ENCODE data around the gene TRAK1. TPM values are rescaled to one million over a fixed set of nuclear protein-coding genes. Genes with fewer than 3 reads are reported as not detected.
A peak's percentile ranks its signal among the peaks of the same experiment; 100 is the strongest.

Gene TRAK1
- total RNA-seq, 6 experiments from 2014 or later, result 50.6 to 54.3 (median 52.3) TPM

GRCh38 chr3:42110631-42111030 is 19.5 kb downstream of the TRAK1 start:
- Mint-ChIP-seq H3K36me3 (ENCODE audit: low read depth) (peaks cover 5% of the 10 kb centered on the region; the same call in 1 of the 2 replicates), H3K9me3 (no peaks in the 10 kb centered on the region), H3K27ac (no peak overlapping the region), H3K27me3 (ENCODE audit: insufficient read depth) (peaks cover 2% of the 10 kb centered on the region; the same call in 1 of the 2 replicates), H3K4me1 (ENCODE audit: low read depth) (peaks cover 7% of the 10 kb centered on the region), H3K4me3 (no peak overlapping the region)
- TF ChIP-seq CTCF (IDR thresholded peaks at IDR 0.05), result no peak
- DNase-seq, result no peak

- TF ChIP-seq CTCF (IDR thresholded peaks at IDR 0.05), result no peak
- no peak for DNase-seq
- Mint-ChIP-seq H3K27me3 (ENCODE audit: insufficient read depth) (peaks cover 2% of the 10 kb centered on the region; the same call in 1 of the 2 replicates), H3K27ac (no peak overlapping the region), H3K4me3 (no peak overlapping the region), H3K36me3 (ENCODE audit: low read depth) (peaks cover 5% of the 10 kb centered on the region; the same call in 1 of the 2 replicates), H3K4me1 (ENCODE audit: low read depth) (peaks cover 43% of the 10 kb centered on the region), H3K9me3 (no peaks in the 10 kb centered on the region)
Observed at GRCh38 chr3:42114130-42114725, 23.1 kb downstream of the TRAK1 start.

- no peak for DNase-seq
- Mint-ChIP-seq H3K4me3 (no peak overlapping the region), H3K9me3 (no peaks in the 10 kb centered on the region), H3K27ac (peak overlapping the region; percentile 58), H3K4me1 (ENCODE audit: low read depth) (peaks cover 53% of the 10 kb centered on the region), H3K36me3 (ENCODE audit: low read depth) (peaks cover 5% of the 10 kb centered on the region; the same call in 1 of the 2 replicates), H3K27me3 (ENCODE audit: insufficient read depth) (peaks cover 2% of the 10 kb centered on the region; the same call in 1 of the 2 replicates)
- TF ChIP-seq CTCF (IDR thresholded peaks at IDR 0.05), result no peak
Observed at GRCh38 chr3:42115215-42115614, 24.1 kb downstream of the TRAK1 start.

DNA sequence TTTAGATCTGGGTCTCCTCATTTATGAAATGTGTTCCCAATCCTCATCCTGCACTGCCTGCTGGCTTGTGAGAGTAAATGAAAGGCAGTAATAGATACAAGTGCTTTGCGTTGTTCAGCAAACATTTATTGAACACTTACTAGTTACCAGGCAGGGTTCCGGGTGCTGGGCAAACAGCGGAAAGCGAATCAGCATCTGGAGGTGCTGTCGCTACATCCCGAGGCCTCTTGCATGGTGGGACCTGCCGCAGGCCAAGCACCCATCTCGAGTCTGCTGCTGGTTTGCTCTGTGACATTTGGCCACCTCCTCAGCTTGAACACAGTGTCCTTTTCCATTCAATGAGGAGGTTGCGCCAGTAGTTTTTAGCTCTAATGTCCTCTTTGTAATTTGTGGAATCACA is 24.8 kb downstream of the TRAK1 start:
- peak overlapping the region; percentile 75; the same call in 1 of the 2 replicates for H3K27ac Mint-ChIP-seq
- H3K9me3 Mint-ChIP-seq, result no peaks in the 10 kb centered on the region
- DNase-seq, result no peak
- peaks cover under 1% of the 10 kb centered on the region; the same call in 1 of the 2 replicates for H3K27me3 Mint-ChIP-seq (ENCODE audit: insufficient read depth)
- no peak for TF ChIP-seq CTCF (IDR thresholded peaks at IDR 0.05)
- H3K36me3 Mint-ChIP-seq (ENCODE audit: low read depth), result peaks cover 5% of the 10 kb centered on the region; the same call in 1 of the 2 replicates
- 0 out of 2 replicates have a peak overlapping the region, but pooled peaks have one; percentile 77 for H3K4me3 Mint-ChIP-seq
- peaks cover 58% of the 10 kb centered on the region for H3K4me1 Mint-ChIP-seq (ENCODE audit: low read depth)

DNA sequence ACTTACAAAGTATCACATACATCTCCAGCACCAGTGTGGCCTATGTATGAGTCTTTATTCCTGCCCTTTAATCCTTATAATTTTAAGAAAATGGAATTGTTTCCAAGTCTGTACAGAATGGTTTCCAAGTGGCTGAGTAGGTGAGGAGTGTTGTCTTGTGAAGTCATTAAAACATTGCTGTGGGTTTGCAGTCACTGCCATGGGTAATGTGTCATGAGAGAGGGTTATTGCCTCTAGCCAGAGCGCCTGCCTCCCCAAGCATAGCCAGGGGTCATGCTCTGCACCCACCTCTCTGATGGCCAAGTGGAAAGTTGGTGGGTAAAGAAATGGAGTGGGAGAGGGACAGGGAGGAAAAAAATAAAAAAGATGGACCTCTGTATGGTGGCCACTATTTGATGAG is 25.3 kb downstream of the TRAK1 start:
- no peaks in the 10 kb centered on the region; the same call in 1 of the 2 replicates for H3K27me3 Mint-ChIP-seq (ENCODE audit: insufficient read depth)

More for the DNA sequence above, 25.3 kb downstream of the TRAK1 start:
- Mint-ChIP-seq H3K27ac (peak overlapping the region; percentile 75), H3K36me3 (ENCODE audit: low read depth) (peaks cover 5% of the 10 kb centered on the region; the same call in 1 of the 2 replicates), H3K4me3 (peak overlapping the region; percentile 77), H3K9me3 (no peaks in the 10 kb centered on the region), H3K4me1 (ENCODE audit: low read depth) (peaks cover 59% of the 10 kb centered on the region)
- TF ChIP-seq CTCF (IDR thresholded peaks at IDR 0.05), result no peak
- DNase-seq, result peak; percentile 46

Data from HFFc6 (cell line).